ENCODE results near the gene FGGY.

- TF ChIP-seq POLR2A (IDR thresholded peaks at IDR 0.05; ENCODE audit: low read depth) (no peak), CTCF (IDR thresholded peaks at IDR 0.05) (no peak), POLR2AphosphoS5 (IDR thresholded peaks at IDR 0.05) (no peak), EP300 (IDR thresholded peaks at IDR 0.05) (no peak)
These were observed 141.2 kb downstream of the FGGY start for GRCh38 chr1:59438058-59438560.

Measured in esophagus muscularis mucosa (tissue), 4 donors.